SK-MEL-5 (cell line): ENCODE results near the gene TMEM144. TPM values are rescaled to one million over a fixed set of nuclear protein-coding genes. Genes with fewer than 3 reads are reported as not detected.
"Not testable (repeated sequence)": the region's sequence is repeated elsewhere in the genome, so short reads cannot be mapped to it uniquely, and the experiment has no call there.

Source experiments
- DNase-seq: peaks from one replicate; pipeline ENCODE4 v3.0.0-alpha.2; 2016; ENCODE audit warnings: low read depth, low spot score
- in situ Hi-C: cut with HindIII; loops from 2 replicates; pipeline ENCODE4 v1.10.0; 2016; ENCODE audit warnings: low sequenced_read_pairs, high pct_unique_total_duplicates, low pct_unique_long_range_greater_than_20kb
- total RNA-seq: library from RNA; depleted of rRNA; stranded (reverse); fragments of >200 nt; shearing (Covaris generic); gene quantifications from 2 replicates; pipeline ENCODE4 v1.2.3, GENCODE V29; 2014

Gene TMEM144
- total RNA-seq, 1 experiment from 2014 or later = 26.8 TPM

GRCh38 chr4:158268553-158268952, 58.3 kb downstream of the TMEM144 start:
- no peak for DNase-seq
- in situ Hi-C loops = no loop called here

- in situ Hi-C loops = no loop called here
Observed at GRCh38 chr4:158274636-158275035, 64.3 kb downstream of the TMEM144 start.

GRCh38 chr4:158277558-158277957, 67.3 kb downstream of the TMEM144 start:
- DNase-seq = no peak
- in situ Hi-C loops = no loop called here

More at GRCh38 chr4:158274636-158275035, 64.3 kb downstream of the TMEM144 start:
- DNase-seq = no peak

- DNase-seq, in situ Hi-C loops: not testable (repeated sequence)
Observed at GRCh38 chr4:158279052-158279451, 68.8 kb downstream of the TMEM144 start.

- in situ Hi-C loops = no loop called here
- DNase-seq = no peak
Observed at GRCh38 chr4:158280856-158281255, 70.6 kb downstream of the TMEM144 start.

GRCh38 chr4:158282252-158282651, 72.0 kb downstream of the TMEM144 start:
- in situ Hi-C loops = no loop called here
- no peak for DNase-seq

GRCh38 chr4:158285429-158286216, 75.3 kb downstream of the TMEM144 start:
- in situ Hi-C loops = no loop called here
- no peak for DNase-seq

- DNase-seq = no peak
- in situ Hi-C loops = no loop called here
Observed at GRCh38 chr4:158290912-158291311, 80.6 kb downstream of the TMEM144 start.

- no peak for DNase-seq
- in situ Hi-C loops = no loop called here
Observed at GRCh38 chr4:158291334-158292055, 81.2 kb downstream of the TMEM144 start.

- in situ Hi-C loops = no loop called here
- no peak for DNase-seq
Observed at GRCh38 chr4:158292156-158292555, 81.9 kb downstream of the TMEM144 start.

GRCh38 chr4:158295053-158295452, 84.8 kb downstream of the TMEM144 start:
- DNase-seq = no peak
- in situ Hi-C loops = no loop called here

GRCh38 chr4:158297866-158298265, 87.6 kb downstream of the TMEM144 start:
- in situ Hi-C loops = no loop called here
- no peak for DNase-seq

- in situ Hi-C loops = no loop called here
- no peak for DNase-seq
Observed at GRCh38 chr4:158299459-158300007, 89.2 kb downstream of the TMEM144 start.

GRCh38 chr4:158300012-158300411, 89.7 kb downstream of the TMEM144 start:
- in situ Hi-C loops = no loop called here
- DNase-seq = no peak

- in situ Hi-C loops = no loop called here
- DNase-seq = no peak
Observed at GRCh38 chr4:158302076-158302866, 92.0 kb downstream of the TMEM144 start.

- no peak for DNase-seq
- in situ Hi-C loops = no loop called here
Observed at GRCh38 chr4:158304694-158305093, 94.4 kb downstream of the TMEM144 start.
